GM21619 (cell line): ENCODE results near the gene SDC1.

ENCODE experiments used
- ATAC-seq: cut with Tn5 transposase; IDR thresholded peaks from one replicate; pipeline ENCODE4 v1.9.1; 2021; ENCODE audit not compliant: unreplicated experiment

SDC1 gene

GRCh38 chr2:20215183-20216040 lies 9.5 kb downstream of the SDC1 start:
- ATAC-seq, result no peak

GRCh38 chr2:20214566-20215182 lies 10.3 kb downstream of the SDC1 start:
- no peak for ATAC-seq

GRCh38 chr2:20213651-20214565 lies 11.0 kb downstream of the SDC1 start:
- no peak for ATAC-seq

GRCh38 chr2:20212871-20213503 lies 11.9 kb downstream of the SDC1 start:
- no peak for ATAC-seq

GRCh38 chr2:20212459-20212870 lies 12.5 kb downstream of the SDC1 start:
- ATAC-seq, result peak; percentile 58

- no peak for ATAC-seq
Measured at GRCh38 chr2:20211860-20212458, 13.0 kb downstream of the SDC1 start.

- ATAC-seq, result no peak
Measured at GRCh38 chr2:20211420-20211819, 13.5 kb downstream of the SDC1 start.

GRCh38 chr2:20210462-20210861 lies 14.5 kb downstream of the SDC1 start:
- no peak for ATAC-seq

- no peak for ATAC-seq
Measured at GRCh38 chr2:20209373-20210109, 15.4 kb downstream of the SDC1 start.

- ATAC-seq, result no peak
Measured at GRCh38 chr2:20208476-20208859, 16.5 kb downstream of the SDC1 start.

GRCh38 chr2:20207051-20207450 lies 17.9 kb downstream of the SDC1 start:
- peak; percentile 62 for ATAC-seq

- no peak for ATAC-seq
Measured at GRCh38 chr2:20205915-20206524, 18.9 kb downstream of the SDC1 start.

GRCh38 chr2:20205069-20205468 lies 19.9 kb downstream of the SDC1 start:
- no peak for ATAC-seq

- no peak for ATAC-seq
Measured at GRCh38 chr2:20203521-20204225, 21.3 kb downstream of the SDC1 start.

GRCh38 chr2:20203072-20203471 lies 21.9 kb downstream of the SDC1 start:
- no peak for ATAC-seq

- no peak for ATAC-seq
Measured at GRCh38 chr2:20201671-20202070, 23.3 kb downstream of the SDC1 start.

- no peak for ATAC-seq
Measured at GRCh38 chr2:20200697-20201555, 24.0 kb downstream of the SDC1 start.
